ENCODE results near the gene SBNO1.

SBNO1 gene

GRCh38 chr12:123278101-123278627, 86.5 kb downstream of the SBNO1 start:
- no peak overlapping the region for H3K27ac ChIP-seq
- no peak for DNase-seq (ENCODE audit: low read depth, low spot score)

DNA sequence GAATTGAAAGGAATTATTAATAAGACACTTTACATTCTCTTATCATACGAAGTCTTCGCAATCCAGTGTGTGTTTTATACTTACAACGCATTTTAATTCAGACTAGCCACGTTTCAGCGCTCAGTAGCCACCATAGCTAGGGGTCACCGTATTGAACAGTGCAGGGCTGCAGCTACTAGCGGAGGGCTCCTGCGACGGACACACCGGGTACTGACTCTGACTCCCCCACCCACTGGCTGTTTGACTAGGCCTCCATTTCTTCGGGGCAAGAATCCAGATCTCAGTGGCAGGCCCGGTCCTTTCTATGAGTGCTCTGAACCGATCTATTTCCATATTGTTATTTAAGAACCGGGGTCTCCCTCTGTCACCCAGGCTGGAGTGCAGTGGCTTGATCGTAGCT, 91.5 kb downstream of the SBNO1 start:
- no peak overlapping the region for H3K27ac ChIP-seq
- DNase-seq (ENCODE audit: low read depth, low spot score) = no peak

GRCh38 chr12:123271001-123271668, 93.5 kb downstream of the SBNO1 start:
- no peak for DNase-seq (ENCODE audit: low read depth, low spot score)
- peak overlapping the region; percentile 65 for H3K27ac ChIP-seq

GRCh38 chr12:123270214-123271000, 94.2 kb downstream of the SBNO1 start:
- H3K27ac ChIP-seq = peak overlapping the region; percentile 65
- DNase-seq (ENCODE audit: low read depth, low spot score) = no peak

DNA sequence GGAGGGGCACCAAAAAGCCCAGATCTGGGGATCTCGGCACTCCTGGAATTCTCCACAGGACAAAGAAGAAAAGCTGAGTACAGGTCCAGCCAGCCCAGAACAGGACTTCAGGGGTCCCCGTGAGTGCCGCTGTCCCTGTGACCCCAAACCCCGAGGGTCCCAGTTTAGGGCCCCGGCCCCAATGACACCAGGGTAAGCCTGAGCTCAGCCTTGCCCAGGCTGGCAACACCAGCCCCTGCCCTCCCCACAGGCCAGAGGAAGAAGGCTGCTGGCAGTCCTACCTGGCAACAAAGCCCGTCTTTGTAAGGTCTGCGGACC, 94.8 kb downstream of the SBNO1 start:
- H3K27ac ChIP-seq = peak overlapping the region; percentile 65
- DNase-seq (ENCODE audit: low read depth, low spot score) = no peak

- H3K27ac ChIP-seq = peak overlapping the region; percentile 65
- no peak for DNase-seq (ENCODE audit: low read depth, low spot score)
These were observed 95.2 kb downstream of the SBNO1 start for GRCh38 chr12:123269395-123269892.

DNA sequence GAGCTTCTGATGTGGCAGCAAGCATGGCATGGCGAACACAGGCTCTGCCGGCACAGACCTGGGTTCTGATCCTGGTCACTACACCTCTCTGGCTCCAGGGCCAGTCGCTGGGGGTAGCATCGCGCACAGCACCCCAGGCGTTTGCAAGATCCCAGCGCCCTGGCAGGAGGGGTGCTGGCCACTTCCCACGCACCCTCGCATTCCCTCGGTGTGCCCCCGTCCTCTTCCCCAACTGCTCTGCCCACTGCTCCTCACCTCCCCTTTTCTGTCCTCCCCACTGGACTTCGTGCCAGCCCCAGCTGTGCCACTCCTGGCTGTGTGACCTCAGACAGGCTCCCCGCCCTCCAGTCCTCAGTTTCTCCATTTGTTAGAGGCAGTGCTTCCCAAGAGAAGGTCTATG, 95.8 kb downstream of the SBNO1 start:
- DNase-seq (ENCODE audit: low read depth, low spot score) = no peak
- H3K27ac ChIP-seq = no peak overlapping the region

DNA sequence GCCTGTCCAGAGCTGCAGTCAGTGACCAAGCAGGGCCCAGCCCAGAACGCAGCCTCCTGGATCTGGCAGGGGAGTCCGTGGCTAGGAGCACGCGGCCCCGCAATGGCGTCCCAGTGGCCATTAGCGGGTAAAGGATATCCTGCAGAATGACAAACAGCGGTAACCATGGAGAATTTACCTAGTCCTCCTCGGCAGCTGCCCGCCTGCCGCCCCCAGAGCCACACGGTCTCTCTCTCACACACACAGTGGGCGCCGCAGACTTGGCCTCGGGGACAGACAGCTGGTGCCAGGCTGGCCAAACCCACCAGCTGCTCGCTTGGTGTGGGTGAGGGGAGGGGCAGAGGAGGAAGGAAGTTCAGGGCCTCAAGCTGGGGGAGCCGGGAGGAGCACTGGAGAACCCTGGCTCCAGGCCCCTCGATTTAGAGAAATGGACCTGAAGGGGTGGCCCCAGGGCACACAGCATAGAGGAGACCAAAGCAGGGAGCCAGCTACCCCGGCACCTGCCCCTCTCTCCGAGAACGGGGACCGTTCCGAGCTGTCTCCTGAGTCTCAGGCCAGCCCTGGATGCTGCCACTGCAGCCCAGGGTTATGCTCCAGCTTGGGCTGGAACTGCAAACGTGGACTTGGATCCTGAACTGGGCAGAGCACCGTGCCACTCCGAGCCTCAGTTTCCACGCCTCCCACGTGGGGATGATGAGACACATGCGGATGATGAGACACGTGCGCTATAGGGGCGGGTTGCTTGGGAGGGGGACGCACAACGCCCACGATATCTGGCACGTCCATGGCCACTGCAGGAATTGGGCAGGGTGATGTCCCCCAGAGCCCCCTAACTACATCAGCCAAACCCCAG, 96.4 kb downstream of the SBNO1 start:
- H3K27ac ChIP-seq = no peak overlapping the region
- DNase-seq (ENCODE audit: low read depth, low spot score) = no peak

GRCh38 chr12:123267335-123267920, 97.2 kb downstream of the SBNO1 start:
- no peak for DNase-seq (ENCODE audit: low read depth, low spot score)
- H3K27ac ChIP-seq = no peak overlapping the region

DNA sequence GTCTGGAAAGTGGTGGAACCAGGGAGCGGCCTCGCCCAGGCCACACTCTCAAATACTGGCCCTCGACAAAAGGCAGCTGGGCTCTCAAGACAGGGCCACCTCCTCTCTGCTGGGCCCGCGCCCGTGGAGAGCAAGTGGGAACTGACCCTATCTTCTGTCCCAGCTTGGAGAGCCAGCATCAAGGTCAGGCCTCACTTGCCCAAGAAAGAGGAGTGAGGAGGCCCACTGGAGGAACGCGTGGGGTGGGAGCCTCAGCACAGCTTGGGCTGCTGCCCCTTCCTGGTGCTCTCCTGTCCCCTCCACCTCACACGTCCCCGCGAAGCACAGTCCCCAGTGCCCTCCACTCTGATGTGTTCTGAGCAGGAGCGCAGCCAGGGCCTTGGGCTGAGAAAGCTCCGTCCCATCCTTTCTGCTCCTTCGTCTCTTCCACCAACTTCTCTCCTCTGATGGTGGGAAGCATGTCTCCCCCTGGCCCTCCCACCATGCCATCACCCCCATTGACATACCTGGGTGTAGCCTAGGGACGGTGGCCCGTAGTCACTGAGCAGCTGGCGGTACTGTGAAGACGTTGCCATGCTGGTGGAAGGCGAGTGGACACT, 97.9 kb downstream of the SBNO1 start:
- DNase-seq (ENCODE audit: low read depth, low spot score) = no peak
- no peak overlapping the region for H3K27ac ChIP-seq

DNA sequence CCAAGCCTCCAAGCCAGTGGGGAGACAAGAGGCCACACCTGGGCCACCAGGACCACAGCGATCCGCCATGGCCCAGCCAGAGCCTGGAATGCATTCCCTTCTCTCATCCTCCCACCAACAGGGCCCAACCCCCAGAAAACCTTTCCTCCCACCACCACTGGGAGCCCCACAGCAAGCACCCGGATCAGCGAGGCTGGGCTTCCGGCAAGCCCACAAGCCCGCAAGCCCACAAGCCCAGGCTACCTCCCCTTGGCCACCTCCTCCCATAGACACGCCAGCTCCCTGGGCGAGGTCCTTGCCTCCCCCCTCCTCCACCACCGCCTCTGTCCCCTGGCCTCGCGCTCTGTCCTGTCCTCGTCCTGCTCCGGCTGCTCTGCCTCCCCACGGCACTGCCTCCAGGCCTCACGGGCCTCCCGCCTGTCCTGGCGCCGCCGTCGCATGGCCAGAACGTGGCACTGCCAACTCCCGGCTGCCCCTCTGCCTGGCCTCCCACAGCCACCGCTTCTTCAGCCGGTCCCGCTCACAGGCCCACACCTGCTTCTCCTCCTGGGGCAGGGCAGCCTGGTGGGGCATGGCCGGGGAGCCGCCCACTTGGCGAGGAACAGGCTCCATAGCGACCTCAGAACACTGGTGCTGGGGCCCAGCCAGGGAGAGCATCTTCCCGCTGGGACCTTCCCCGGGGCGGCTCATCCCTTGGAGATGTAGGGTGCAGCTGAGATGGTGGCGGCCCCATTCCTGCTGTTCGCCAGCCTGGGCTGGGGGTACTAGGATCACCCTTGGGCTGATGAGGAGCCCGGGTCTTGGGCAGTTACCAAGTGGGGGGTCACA, 98.6 kb downstream of the SBNO1 start:
- DNase-seq (ENCODE audit: low read depth, low spot score) = no peak
- no peak overlapping the region for H3K27ac ChIP-seq

GRCh38 chr12:123264642-123265041, 100.0 kb downstream of the SBNO1 start:
- no peak for DNase-seq (ENCODE audit: low read depth, low spot score)
- H3K27ac ChIP-seq = no peak overlapping the region

DNA sequence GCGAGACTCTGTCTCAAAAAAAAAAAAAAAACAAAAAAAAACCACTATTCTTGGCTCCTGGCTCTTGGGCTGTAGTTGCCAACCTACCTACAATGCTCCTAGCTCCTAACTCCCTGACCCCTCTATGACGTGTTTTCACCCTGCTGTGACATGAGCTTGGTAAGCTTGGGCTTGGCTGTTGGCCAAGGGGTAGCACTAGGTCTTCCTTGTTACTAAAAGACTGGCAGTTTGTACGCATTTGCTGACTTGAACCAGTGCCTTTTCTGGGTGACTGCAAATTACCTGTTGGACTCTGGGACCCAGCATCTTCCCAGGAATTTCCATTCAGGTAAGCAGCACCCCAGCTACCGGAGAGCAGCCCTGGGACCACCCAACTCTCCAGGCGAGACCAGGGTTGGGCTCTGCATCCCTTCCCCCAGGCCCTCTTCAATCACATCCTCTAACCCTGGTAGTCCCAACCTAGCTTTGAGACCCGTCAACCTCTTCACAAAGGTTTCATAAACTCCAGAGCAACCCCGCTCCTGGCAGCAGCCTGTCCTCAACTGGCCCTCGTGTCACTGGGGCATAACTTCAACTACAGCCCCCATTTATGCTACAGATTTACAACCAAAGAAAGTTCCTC, 101.3 kb downstream of the SBNO1 start:
- no peak for DNase-seq (ENCODE audit: low read depth, low spot score)
- no peak overlapping the region for H3K27ac ChIP-seq

GRCh38 chr12:123261196-123261595, 103.5 kb downstream of the SBNO1 start:
- H3K27ac ChIP-seq = no peak overlapping the region
- DNase-seq (ENCODE audit: low read depth, low spot score) = no peak

DNA sequence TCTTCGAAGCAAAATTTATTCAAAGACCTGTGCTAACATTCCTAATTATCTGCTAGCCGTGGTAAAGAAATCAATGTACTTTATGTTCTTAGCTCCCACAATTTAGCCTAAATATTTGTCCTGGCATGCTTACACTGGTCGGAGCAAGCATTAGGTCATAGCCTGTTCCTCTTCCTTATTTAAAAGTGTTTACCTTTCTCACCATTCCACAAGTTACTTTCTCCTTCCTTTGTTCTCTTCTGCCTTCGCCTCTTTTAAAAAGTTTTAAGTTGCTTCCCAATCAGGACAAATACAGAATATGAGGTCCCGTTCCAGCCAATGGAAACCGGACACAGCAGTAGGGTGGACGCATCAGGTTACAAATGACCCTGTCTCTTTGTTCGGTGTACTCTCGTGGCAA, 104.6 kb downstream of the SBNO1 start:
- no peak for DNase-seq (ENCODE audit: low read depth, low spot score)
- peak overlapping the region; percentile 71 for H3K27ac ChIP-seq

DNA sequence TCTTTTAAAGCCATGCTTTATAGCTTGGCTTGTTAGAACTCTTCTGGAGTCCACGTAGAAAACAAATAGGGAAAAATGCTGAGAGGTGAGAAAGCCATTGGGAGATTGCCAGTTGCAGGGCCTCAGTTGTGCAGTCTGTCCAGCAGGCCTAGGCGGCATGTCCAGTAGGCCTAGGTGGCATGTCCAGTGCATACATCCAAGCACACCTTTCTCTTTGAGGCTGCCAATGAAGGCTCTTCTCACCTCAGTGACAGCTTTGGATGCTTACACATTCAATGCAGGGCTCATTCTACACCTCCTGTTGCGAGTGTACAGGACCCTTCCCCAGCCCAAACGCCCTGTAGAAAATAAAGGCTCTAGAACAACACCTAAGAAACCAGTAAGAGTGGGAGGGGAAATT, 106.1 kb downstream of the SBNO1 start:
- no peak overlapping the region for H3K27ac ChIP-seq
- DNase-seq (ENCODE audit: low read depth, low spot score) = no peak

DNA sequence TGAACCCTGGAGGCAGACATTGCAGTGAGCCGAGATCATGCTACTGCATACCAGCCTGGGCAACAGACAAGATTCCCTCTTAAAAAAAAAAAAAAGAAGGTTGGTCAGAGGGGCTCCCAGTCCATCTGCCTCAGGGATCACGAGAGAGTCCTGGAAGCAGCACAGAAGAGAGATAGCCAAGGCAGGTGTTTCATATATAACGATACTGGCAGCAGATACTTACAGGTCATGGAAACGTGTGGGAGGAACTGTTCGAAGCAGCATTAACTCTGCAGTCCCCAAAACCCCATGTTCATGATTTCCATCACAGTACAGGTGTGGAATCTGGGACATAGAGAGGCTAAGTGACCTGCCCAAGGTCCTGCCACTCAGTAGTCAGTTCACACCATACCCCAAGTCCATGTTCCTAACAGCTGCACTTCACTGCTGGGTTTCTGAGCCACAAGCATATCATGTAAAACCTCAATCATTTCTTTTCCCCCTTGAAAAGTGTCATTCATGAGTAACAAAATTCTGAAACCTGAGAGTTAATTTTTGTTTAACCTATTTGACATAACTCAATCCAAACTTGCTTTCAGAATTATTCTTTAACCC, 109.7 kb downstream of the SBNO1 start:
- no peak overlapping the region for H3K27ac ChIP-seq

More for the DNA sequence above, 109.7 kb downstream of the SBNO1 start:
- no peak for DNase-seq (ENCODE audit: low read depth, low spot score)
